Head of caudate nucleus (tissue), 42 donors: Measurements from ENCODE around the gene RPL37A.

Source experiments
- DNase-seq, 42 donors: peaks; one replicate each; pipeline versions ENCODE4 v3.0.0 to v3.0.0-alpha.2; 2020 to 2021; ENCODE audit warnings: mixed read lengths in 7 of 42
- intact Hi-C: fragments of 100-400 bp; cut with DNase I; formaldehyde crosslinking; loops from one replicate; pipeline ENCODE4 v1.15.0; 2022

RPL37A gene

DNA sequence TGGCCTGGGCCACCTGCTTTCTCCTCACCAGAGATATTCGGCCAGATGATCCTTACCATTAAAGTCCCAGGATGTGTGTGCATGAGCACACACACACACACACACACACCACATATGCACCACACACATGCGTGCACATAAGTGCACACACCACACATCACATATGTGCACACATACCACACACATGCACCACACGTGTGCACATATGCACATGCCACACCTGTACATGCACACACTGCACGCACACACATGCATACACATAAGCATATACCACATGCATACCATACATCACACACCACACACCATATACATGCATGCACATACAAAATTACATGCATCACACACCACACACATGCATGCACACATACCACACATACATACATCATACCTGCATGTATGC, 38.7 kb downstream of the RPL37A start:
- DNase-seq = no peak
- intact Hi-C loops = no loop called here

DNA sequence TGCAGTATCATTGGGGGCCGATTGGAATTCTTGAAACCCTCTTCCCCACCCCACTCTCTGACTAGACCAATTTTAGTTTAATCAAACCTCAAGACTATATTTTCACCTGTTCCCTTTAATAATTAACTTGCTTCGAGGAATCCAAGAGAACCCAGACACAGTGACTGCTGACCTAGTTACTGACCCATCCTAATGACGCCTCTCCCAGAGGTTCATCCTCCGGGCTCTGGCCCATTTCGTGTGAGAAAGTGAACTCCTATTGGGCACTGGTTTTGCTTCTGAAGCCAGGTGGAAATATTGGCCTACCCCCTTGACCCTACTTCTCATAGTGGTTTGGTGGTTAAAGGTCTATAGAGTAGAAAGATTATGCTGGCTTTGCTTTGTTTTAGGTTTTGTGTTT, 39.9 kb downstream of the RPL37A start:
- DNase-seq = no peak
- intact Hi-C loops = no loop called here

- no peak for DNase-seq
- intact Hi-C loops = no loop called here
Measured at GRCh38 chr2:216539120-216539519, 40.5 kb downstream of the RPL37A start.

DNA sequence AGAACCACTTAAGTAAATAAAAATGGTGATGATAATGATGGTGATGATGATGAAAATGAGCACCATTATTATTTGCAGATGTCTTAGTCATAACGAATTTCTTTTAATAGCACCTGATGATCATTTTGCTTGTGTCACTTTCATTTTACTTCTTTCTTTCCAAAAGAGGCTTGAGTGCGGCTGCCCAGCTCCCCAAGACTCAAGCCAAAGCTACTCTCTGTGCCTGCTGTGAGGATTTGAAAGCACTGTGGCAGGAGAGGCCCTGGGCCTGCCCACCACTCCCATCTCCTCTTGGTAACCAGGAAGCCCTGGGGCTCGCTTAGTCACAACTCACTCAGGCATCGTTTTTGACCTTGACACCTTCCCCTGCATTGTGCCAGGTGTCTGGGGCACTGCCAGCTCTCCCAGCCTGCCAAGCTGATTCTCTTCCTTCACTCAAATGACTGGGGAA, 41.2 kb downstream of the RPL37A start:
- DNase-seq = no peak
- intact Hi-C loops = no loop called here

DNA sequence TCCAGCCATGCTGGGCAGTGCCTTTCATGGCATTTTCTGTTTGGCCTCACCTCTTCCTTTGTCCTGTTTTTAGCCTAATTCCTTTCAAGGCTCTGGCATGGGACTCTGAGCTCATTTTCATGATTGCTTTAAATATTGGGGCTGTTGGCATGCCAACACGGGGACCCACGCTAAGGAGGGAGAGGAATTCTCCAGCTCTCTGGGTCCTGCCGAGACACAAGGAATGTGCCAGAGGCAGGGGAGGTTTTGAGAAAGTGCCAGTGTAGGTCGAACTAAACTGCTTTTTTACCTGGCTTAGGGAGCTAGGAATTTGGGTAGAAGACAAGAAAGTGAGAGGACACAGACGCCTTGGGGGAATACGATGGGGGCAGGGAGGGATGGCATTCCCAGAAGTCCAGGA, 42.3 kb downstream of the RPL37A start:
- no peak for DNase-seq

GRCh38 chr2:216541505-216541904, 42.9 kb downstream of the RPL37A start:
- intact Hi-C loops = no loop called here

More for the DNA sequence above, 42.3 kb downstream of the RPL37A start:
- intact Hi-C loops = no loop called here

DNA sequence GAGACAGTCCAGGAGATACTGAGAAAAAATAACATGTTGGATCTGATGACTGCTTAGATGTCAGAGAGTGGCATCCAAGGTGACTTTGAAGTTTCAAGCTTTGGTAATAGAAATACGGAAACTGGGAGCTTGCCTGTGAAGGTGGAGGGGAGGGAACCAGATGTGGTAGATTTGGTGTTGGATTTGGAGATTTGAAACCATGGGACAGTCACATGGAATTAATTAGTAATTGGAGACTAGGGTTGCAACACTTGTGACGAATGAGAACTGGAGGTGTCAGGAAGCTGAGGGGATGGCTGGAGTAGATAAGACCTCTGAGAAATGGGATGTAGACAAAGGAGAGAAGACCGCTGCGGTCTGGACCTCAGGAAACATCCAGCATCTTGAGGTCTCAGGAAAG, 46.7 kb downstream of the RPL37A start:
- DNase-seq = no peak
- intact Hi-C loops = no loop called here

More at GRCh38 chr2:216541505-216541904, 42.9 kb downstream of the RPL37A start:
- DNase-seq = no peak

GRCh38 chr2:216546241-216546640, 47.6 kb downstream of the RPL37A start:
- DNase-seq = no peak
- intact Hi-C loops = no loop called here

DNA sequence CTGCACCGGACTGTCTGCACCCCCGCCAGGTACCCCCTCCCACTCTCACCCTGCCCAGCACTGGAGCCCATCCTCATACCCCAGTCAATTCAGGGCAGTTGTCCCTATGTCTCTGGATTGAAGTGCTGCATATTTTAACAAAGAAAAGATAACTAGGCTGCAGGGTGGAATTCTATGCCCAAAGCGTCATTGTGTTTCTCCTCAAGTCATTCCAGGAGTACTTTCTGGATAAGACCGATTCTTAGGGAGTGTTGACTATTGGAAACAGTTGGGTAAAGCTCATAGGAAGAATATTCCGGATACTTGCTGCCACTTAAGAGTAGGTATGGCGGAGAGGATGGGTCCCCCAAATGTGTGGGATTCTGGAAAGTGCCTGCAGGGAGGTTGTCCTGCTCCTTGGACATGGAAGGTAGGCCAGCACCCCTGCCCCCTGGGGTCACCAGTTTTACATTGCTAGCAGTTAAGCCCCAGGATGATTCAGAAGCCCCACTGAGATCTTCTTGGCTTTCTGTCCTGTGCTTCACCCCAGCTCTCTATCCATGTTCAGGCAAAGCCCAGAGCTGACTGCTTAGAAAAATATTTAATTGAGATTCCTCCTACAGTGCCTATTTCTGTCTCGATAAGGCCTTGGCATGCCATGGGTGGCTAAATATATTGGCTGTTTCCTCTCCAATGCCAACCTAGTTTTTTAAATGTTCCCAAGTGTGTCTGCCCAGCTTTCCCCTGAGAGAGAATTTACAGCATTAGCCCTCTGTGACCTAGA, 48.2 kb downstream of the RPL37A start:
- peak in 4 of 42 donors; percentile 9 to 49 (median 29) for DNase-seq
- intact Hi-C loops = no loop called here

GRCh38 chr2:216548901-216549331, 50.3 kb downstream of the RPL37A start:
- peak in 17 of 42 donors; percentile 8 to 47 (median 29) for DNase-seq
- intact Hi-C loops = no loop called here

DNA sequence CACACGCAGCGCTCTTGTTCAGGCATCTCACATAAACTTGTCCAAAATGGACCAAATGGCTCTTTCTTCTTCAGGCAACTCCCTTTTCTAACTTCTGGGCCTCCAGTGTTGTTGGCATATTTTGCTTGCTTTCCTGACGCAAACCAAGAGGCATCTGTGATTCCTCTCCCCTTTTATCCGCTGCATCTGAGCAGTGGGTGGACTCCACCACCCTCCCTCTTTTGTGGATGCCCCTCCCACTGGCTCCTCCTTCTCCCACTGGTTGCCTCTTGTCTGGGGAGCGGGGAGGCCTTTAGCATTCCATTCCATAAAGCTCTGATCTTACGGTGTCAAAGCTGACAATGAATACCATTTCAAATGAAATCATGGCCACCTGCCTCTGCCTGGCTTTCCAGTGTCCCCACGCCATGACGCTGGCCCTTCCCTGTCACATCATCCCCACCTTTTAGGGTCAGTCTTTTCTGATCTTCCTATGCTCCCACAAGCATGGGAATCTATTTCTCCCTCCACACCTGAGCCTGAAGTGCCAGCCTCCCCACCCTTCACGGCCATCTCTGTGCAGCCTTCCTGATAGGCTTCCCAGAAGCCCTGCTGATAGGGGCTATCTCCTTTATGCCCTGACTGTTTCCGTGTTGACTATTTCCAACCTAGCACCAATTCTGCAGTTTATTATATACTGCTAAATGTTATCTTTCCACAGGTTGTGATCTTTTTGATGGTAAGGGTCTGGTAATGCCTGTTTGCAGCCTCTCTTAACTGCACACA, 51.5 kb downstream of the RPL37A start:
- no peak for DNase-seq
- intact Hi-C loops = no loop called here

GRCh38 chr2:216551234-216552068, 52.8 kb downstream of the RPL37A start:
- no peak for DNase-seq
- intact Hi-C loops = no loop called here

DNA sequence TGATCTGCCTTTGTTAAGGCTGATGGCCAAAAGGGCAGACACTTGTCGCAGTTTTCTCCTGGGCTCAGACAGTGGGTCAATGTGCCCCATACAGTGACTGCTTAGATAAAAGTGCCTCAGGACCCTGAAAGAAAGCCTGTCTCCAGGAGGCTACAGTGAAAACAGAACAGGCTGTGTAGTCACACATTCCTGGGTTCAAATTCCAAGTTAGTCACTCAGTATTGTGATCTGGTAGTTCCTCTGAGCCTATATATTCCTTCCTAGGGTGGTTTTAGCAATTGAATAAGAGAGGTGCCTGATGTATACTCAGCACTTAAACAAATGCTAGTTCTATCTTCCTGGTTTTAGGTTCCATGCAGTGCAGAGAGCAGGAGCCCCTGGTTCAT, 54.4 kb downstream of the RPL37A start:
- intact Hi-C loops = no loop called here
- no peak for DNase-seq
